Bronchial epithelial cell (primary cell): ENCODE results near the gene MAP4K4. TPM values are rescaled to one million over a fixed set of nuclear protein-coding genes. Genes with fewer than 3 reads are reported as not detected.
"Not testable (repeated sequence)": the region's sequence is repeated elsewhere in the genome, so short reads cannot be mapped to it uniquely, and the experiment has no call there.

Experiments
- DNase-seq: peaks from one replicate; pipeline ENCODE4 v3.0.0-alpha.2; 2010; ENCODE audit warnings: low read depth
- FAIRE-seq: peaks from 2 replicates; lab custom pipeline; 2011; peaks lifted over from hg19 to GRCh38; lab: Jason Lieb, UNC
- H3K27me3 ChIP-seq: 2 replicates; pipeline ENCODE4 v1.5.1; 2011; ENCODE audit warnings: low read length; ENCODE audit not compliant: control insufficient read depth, insufficient read depth
- H3K36me3 ChIP-seq: 2 replicates; pipeline ENCODE4 v1.5.1; 2011; ENCODE audit warnings: low read length; ENCODE audit not compliant: control insufficient read depth, insufficient read depth
- H3K4me3 ChIP-seq: 2 replicates; pipeline ENCODE4 v1.5.1; 2011; ENCODE audit warnings: mild to moderate bottlenecking, low read depth, low read length, control low read depth
- CTCF ChIP-seq: IDR thresholded peaks from 2 replicates; pipeline ENCODE4 v1.5.1; 2011; ENCODE audit warnings: mild to moderate bottlenecking, moderate library complexity, low read length, control low read depth, inconsistent platforms; ENCODE audit not compliant: insufficient read depth, severe bottlenecking
- total RNA-seq: library from RNA; depleted of rRNA; stranded (reverse); fragments of >200 nt; gene quantifications from 2 replicates; pipeline ENCODE4 v1.2.1, GENCODE V29; 2014

MAP4K4 gene
- total RNA-seq, 1 donor from 2014 or later, result 81.1 TPM

DNA sequence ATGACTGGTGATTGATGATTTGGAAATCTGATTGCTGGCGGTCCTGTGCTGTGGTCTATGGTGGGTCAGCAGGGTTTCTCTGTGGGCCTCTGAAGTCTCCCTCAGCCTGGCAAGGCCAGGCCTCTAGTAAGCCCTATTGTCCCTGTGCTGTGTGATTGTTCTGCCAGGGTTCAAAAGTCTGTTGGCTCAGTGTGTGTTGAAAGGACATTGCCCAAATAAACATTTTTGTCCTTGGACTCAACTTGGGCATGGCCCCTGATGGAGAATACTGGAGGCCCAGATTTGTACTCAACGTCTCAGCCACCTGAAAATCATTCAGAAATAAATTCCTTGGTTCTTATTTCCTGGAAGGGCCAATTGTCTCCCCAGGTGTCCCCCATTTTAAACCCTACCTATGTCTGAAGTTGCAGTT lies 74.4 kb downstream of the MAP4K4 start:
- DNase-seq, result no peak
- TF ChIP-seq CTCF, result no peak
- FAIRE-seq, result no peak
- Histone ChIP-seq H3K36me3 (no peaks in the 10 kb centered on the region), H3K4me3 (no peak overlapping the region), H3K27me3 (no peaks in the 10 kb centered on the region)

DNA sequence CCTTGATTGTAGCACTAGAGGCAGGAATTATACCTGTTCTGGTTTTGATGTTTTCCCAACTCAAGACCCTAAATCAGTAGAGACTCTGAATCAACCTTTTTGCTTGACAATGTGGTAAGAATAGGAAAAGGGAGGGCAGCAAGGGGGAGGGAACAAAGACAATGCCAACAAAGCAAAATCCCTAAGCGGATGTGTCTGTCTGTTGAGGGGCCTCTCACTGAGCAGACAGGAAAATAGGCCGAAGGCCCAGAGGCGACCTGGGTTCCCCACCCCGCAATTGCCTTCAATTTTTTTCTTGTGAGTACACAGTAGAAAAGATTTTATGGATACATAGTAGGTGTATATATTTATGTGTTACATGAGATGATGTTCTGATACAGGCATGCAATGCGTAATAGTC lies 75.6 kb downstream of the MAP4K4 start:
- TF ChIP-seq CTCF, result no peak
- Histone ChIP-seq H3K27me3 (no peaks in the 10 kb centered on the region), H3K36me3 (no peaks in the 10 kb centered on the region), H3K4me3 (no peak overlapping the region)
- no peak for DNase-seq
- no peak for FAIRE-seq

DNA sequence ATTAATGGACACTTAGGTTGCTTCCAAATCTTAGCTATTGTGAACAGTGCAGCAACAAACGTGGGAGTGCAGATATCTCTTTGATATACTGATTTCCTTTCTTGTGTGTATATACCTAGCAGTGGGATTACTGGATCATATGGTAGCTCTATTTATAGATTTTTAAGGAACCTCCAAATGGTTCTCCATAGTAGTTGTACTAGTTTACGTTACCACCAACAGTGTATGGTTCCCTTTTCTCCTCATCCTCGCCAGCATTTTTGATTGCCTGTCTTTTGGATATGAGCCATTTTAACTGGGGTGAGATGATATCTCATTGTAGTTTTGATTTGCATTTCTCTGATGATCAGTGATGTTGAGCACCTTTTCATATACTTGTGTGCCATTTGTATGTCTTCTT lies 76.5 kb downstream of the MAP4K4 start:
- not testable (repeated sequence) for H3K36me3 ChIP-seq, H3K4me3 ChIP-seq, DNase-seq, FAIRE-seq, H3K27me3 ChIP-seq

- no peak for DNase-seq
- H3K4me3 ChIP-seq, result no peak overlapping the region
- no peak for FAIRE-seq
- no peaks in the 10 kb centered on the region for H3K27me3 ChIP-seq
- H3K36me3 ChIP-seq, result no peaks in the 10 kb centered on the region
- no peak for TF ChIP-seq CTCF
These were observed 77.6 kb downstream of the MAP4K4 start for GRCh38 chr2:101775092-101775491.

DNA sequence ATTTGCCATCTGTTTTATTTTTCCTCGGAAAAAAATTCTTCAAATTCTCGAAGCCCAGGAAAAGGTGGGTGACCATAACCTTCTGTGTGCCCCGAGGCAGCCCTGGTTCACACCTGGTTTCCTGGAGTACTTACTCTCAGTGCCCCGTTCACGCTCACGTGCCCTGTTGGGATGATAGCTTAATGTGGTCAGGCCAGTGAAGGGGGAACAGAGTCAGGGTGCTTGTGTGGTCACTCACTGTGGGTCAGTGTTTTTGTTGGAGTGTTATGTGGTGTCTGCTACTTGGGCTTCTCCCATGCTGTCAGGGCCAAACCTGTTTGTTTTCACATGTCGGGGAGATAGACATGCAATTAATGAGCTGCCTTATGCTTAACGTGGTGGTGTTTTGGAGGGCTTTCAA lies 78.1 kb downstream of the MAP4K4 start:
- no peak for TF ChIP-seq CTCF
- FAIRE-seq (no peak), DNase-seq (no peak)
- H3K4me3 ChIP-seq, result no peak overlapping the region
- H3K36me3 ChIP-seq, result no peaks in the 10 kb centered on the region
- H3K27me3 ChIP-seq, result no peaks in the 10 kb centered on the region

DNA sequence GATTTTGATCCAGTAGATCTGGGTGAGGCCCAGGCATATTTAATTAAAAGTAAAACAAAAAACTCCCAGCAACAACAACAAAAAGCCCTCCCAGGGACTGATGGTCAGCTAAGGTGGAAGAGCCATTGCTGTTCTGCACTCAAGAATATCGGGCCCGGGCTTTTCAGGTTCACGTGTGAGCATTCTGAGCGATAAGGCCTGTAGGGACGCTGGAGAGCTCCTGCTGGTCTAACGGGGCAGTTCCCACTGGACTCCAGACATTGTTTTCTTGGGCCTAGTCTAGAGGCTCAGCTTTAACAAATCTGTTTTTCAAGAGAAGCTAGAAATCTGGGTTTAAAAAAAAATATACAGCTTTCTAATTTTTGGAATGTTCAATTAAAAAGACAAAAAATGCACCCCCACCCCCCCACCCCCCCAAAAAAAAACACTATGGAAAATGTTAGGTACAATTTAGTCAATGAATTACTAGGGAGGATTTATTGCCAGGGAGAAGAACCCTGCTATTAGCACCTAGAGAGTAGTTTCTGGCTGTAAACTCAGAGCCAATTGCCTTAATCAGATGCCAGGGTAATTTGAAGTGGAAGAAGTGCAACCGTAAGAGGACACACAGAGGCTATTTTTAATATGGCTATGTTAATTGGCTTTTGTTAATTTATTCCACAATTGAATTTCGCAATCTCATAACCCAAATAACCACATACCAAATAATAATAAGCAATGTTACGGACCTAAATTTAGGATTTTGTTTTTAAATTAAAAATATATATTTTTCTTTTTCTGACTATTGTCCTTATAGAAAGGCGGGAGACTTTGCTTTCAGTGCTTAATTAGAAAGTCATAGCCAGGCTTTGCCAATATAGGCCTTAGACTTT lies 78.9 kb downstream of the MAP4K4 start:
- TF ChIP-seq CTCF, result no peak
- DNase-seq (no peak), FAIRE-seq (no peak)
- H3K4me3 ChIP-seq, result no peak overlapping the region
- no peaks in the 10 kb centered on the region for H3K36me3 ChIP-seq
- H3K27me3 ChIP-seq, result no peaks in the 10 kb centered on the region
